Adrenal gland (tissue), 12 donors: ENCODE results near the gene MCHR1. TPM values are rescaled to one million over a fixed set of nuclear protein-coding genes. Genes with fewer than 3 reads are reported as not detected.

Experiments
- DNase-seq, 7 donors: peaks; one replicate each; pipeline ENCODE4 v3.0.0-alpha.2; 2019 to 2020
- H3K27ac ChIP-seq, 5 donors: fragments of 200-600 bp; sonication (generic) in 4 of 5; 1 replicate in 3 of 5; 2 replicates in 2 of 5; pipeline versions ENCODE4 v1.5.1 to v1.8.0; 2016 to 2020; ENCODE audit warnings: mild to moderate bottlenecking in 1 of 5
- H3K27me3 ChIP-seq: fragments of 200-600 bp; 2 replicates; pipeline ENCODE4 v1.8.0; 2021
- H3K36me3 ChIP-seq, 2 donors: fragments of 200-600 bp; replicated peaks in 1 of 2; 1 replicate in 1 of 2; 2 replicates in 1 of 2; pipeline versions ENCODE4 v1.5.1 to v1.8.0; 2018 to 2022
- H3K4me1 ChIP-seq, 2 donors: fragments of 200-600 bp; replicated peaks in 1 of 2; 1 replicate in 1 of 2; 2 replicates in 1 of 2; pipeline versions ENCODE4 v1.5.1 to v1.8.0; 2018 to 2021
- H3K4me3 ChIP-seq, 4 donors: fragments of 200-600 bp; sonication (generic) in 3 of 4; one replicate each; pipeline ENCODE4 v1.5.1; 2016 to 2018
- H3K9me3 ChIP-seq, 3 donors: fragments of 200-600 bp; sonication (generic) in 1 of 3; replicated peaks in 1 of 3; 1 replicate in 2 of 3; 2 replicates in 1 of 3; pipeline versions ENCODE4 v1.5.1 to v1.8.0; 2016 to 2021
- CTCF ChIP-seq, 6 experiments: fragments of 450-650 bp in 4 of 6; fragments of 200-600 bp in 2 of 6; sonication (generic) in 1 of 6; IDR thresholded peaks; 1 replicate in 5 of 6; 2 replicates in 1 of 6; pipeline versions ENCODE4 v1.5.1 to v1.8.0; 2016 to 2021; ENCODE audit warnings: antibody characterized with exemption in 6 of 6, mild to moderate bottlenecking in 2 of 6, moderate library complexity in 1 of 6
- POLR2A ChIP-seq, 2 donors: fragments of 450-650 bp; IDR thresholded peaks; one replicate each; pipeline ENCODE4 v1.6.1; 2017; ENCODE audit warnings: antibody characterized with exemption in 2 of 2, mild to moderate bottlenecking in 2 of 2, moderate library complexity in 1 of 2
- WGBS, 4 donors: extraction: QIAGEN DNeasy Blood & Tissue Kit in 2 of 4; methylation state at CpG; one replicate each; pipeline versions ENCODE4 v1.1.5 to v1.1.7; 2013 to 2017; 5-methylcytosine and 5-hydroxymethylcytosine counted together
- intact Hi-C, 2 donors: fragments of 100-400 bp; cut with DNase I; formaldehyde crosslinking; loops; one replicate each; pipeline versions ENCODE4 v1.14.1 to v1.15.0; 2022 to 2023
- polyA plus RNA-seq, 3 donors: library from polyadenylated mRNA; stranded (reverse); fragments of 200-250 nt in 2 of 3; fragments of 350-450 nt in 1 of 3; fragmentation: Illumina TruSeq in 1 of 3; extraction: RNeasy Lipid Tissue Mini Kit (QIAGEN cat#74804) in 1 of 3; gene quantifications; one replicate each; pipeline ENCODE4 v1.2.3, GENCODE V29; 2013 to 2014
- total RNA-seq, 9 donors: library from RNA; depleted of rRNA in 4 of 9; stranded (reverse); fragments of >200 nt in 4 of 9; fragments of 120-200 nt in 1 of 9; fragmentation: NEBNext Ultra II Directional in 1 of 9; extraction: Animal tissue kit (Norgen Biotek cat#: 25700) in 1 of 9; gene quantifications; one replicate each; pipeline versions ENCODE4 v1.1.0 to v1.2.4, GENCODE V29; 2013 to 2023
- donor health status: healthy with polysubstance abuse.
- donor health status: Bipolar disorder and iron deficiency.
- donor health status: DM: yes; HTN: yes; CAD: no.
- donor health status: DM: no; HTN: no; CAD: no.
- donor health status: DM: no; HTN: no; CAD: no.
- donor health status: DM: yes; HTN: yes; CAD: no.

The MCHR1 gene
- total and polyA plus RNA-seq, 12 donors: 0.07 to 1.7 (median 0.24) TPM; not detected in 2

- peak in 3 of 7 donors; percentile 24 to 66 (median 38) for DNase-seq
- Histone ChIP-seq H3K27ac (peak overlapping the region in 1 of 5 donors; percentile 33), H3K4me3 (no peak overlapping the region), H3K4me1 (peaks cover 0 to 15% of the 10 kb centered on the region in 2 donors), H3K9me3 (no peaks in the 10 kb centered on the region), H3K36me3 (no peaks in the 10 kb centered on the region), H3K27me3 (no peaks in the 10 kb centered on the region)
- WGBS, 4 donors: 14 to 19% (median 17%) methylated on average over 6 of the region's 6 CpGs
- no peak for TF ChIP-seq CTCF (IDR thresholded peaks at IDR 0.05)
- TF ChIP-seq POLR2A (IDR thresholded peaks at IDR 0.05): no peak
- intact Hi-C loops: no loop called here
These were observed 42.0 kb downstream of the MCHR1 start for GRCh38 chr22:40721266-40721665.

- TF ChIP-seq CTCF (IDR thresholded peaks at IDR 0.05) (no peak), POLR2A (IDR thresholded peaks at IDR 0.05) (no peak)
- no peaks in the 10 kb centered on the region for H3K27me3 ChIP-seq
- H3K36me3 ChIP-seq: no peaks in the 10 kb centered on the region
- no peak overlapping the region for H3K27ac ChIP-seq
- 83 to 93% (median 92%) methylated on average over 13 of the region's 13 CpGs for WGBS, 4 donors
- intact Hi-C loops: no loop called here
- no peak for DNase-seq
- H3K4me1 ChIP-seq: peaks cover 0 to 15% of the 10 kb centered on the region in 2 donors
- H3K9me3 ChIP-seq: no peaks in the 10 kb centered on the region
- no peak overlapping the region for H3K4me3 ChIP-seq
These were observed 44.2 kb downstream of the MCHR1 start for GRCh38 chr22:40723396-40723933.

GRCh38 chr22:40726514-40726913 is 47.2 kb downstream of the MCHR1 start:
- Histone ChIP-seq H3K36me3 (no peaks in the 10 kb centered on the region), H3K4me1 (peaks cover 0 to 5% of the 10 kb centered on the region in 2 donors), H3K9me3 (no peaks in the 10 kb centered on the region), H3K27me3 (no peaks in the 10 kb centered on the region), H3K4me3 (no peak overlapping the region), H3K27ac (no peak overlapping the region)
- intact Hi-C loops: no loop called here
- TF ChIP-seq POLR2A (IDR thresholded peaks at IDR 0.05): no peak
- peak in 4 of 6 experiments; percentile 14 to 35 (median 24) for TF ChIP-seq CTCF (IDR thresholded peaks at IDR 0.05)
- DNase-seq: peak in 3 of 7 donors; percentile 35 to 48 (median 39)
- WGBS, 4 donors: 25 to 40% (median 29%) methylated on average over 3 to 4 of the region's 4 CpGs

GRCh38 chr22:40727070-40727963 is 48.0 kb downstream of the MCHR1 start:
- H3K27me3 ChIP-seq: no peaks in the 10 kb centered on the region
- intact Hi-C loops: no loop called here
- TF ChIP-seq CTCF (IDR thresholded peaks at IDR 0.05) (no peak), POLR2A (IDR thresholded peaks at IDR 0.05) (no peak)
- WGBS, 4 donors: 90 to 93% (median 91%) methylated on average over 11 of the region's 11 CpGs
- no peaks in the 10 kb centered on the region for H3K9me3 ChIP-seq
- H3K36me3 ChIP-seq: no peaks in the 10 kb centered on the region
- no peak for DNase-seq
- no peak overlapping the region for H3K27ac ChIP-seq
- no peaks in the 10 kb centered on the region for H3K4me1 ChIP-seq
- no peak overlapping the region for H3K4me3 ChIP-seq
